Calu3 (cell line): ENCODE data around the gene TRIP11. TPM values are rescaled to one million over a fixed set of nuclear protein-coding genes. Genes with fewer than 3 reads are reported as not detected.

Source experiments
- BruUV-seq: library from RNA; stranded (reverse); fragments of 400-500 nt; replicated peaks from 2 replicates; lab custom pipeline; 2021; lab: Mats Ljungman, UMichigan
- CTCF ChIA-PET: fragments of 300-600 bp; sonication (Branson Sonifier 250); formaldehyde crosslinking; loops from one replicate; lab custom pipeline; 2022; ENCODE audit warnings: antibody characterized with exemption; lab: Charles Lee
- DNase-seq: peaks from one replicate; pipeline ENCODE4 v3.0.0; 2022
- H3K27ac Mint-ChIP-seq: one replicate; pipeline ENCODE4 v1.8.0; 2022; ENCODE audit warnings: mixed read lengths; ENCODE audit not compliant: unreplicated experiment
- H3K27me3 Mint-ChIP-seq: one replicate; pipeline ENCODE4 v1.8.0; 2022; ENCODE audit warnings: mixed read lengths; ENCODE audit not compliant: unreplicated experiment
- H3K36me3 Mint-ChIP-seq: one replicate; pipeline ENCODE4 v1.8.0; 2022; ENCODE audit warnings: mild to moderate bottlenecking, moderate library complexity, mixed read lengths; ENCODE audit not compliant: insufficient read depth, unreplicated experiment
- H3K4me1 Mint-ChIP-seq: one replicate; pipeline ENCODE4 v1.8.0; 2022; ENCODE audit warnings: mild to moderate bottlenecking, low read depth, mixed read lengths; ENCODE audit not compliant: unreplicated experiment
- H3K4me3 Mint-ChIP-seq: one replicate; pipeline ENCODE4 v1.8.0; 2022; ENCODE audit warnings: mild to moderate bottlenecking, low read depth, moderate library complexity, mixed read lengths; ENCODE audit not compliant: unreplicated experiment
- H3K9me3 Mint-ChIP-seq: one replicate; pipeline ENCODE4 v1.8.0; 2022; ENCODE audit warnings: low read depth, mixed read lengths; ENCODE audit not compliant: unreplicated experiment
- CTCF ChIP-seq: fragments of 200-600 bp; IDR thresholded peaks from one replicate; pipeline ENCODE4 v1.8.0; 2022; ENCODE audit warnings: antibody characterized with exemption; ENCODE audit not compliant: unreplicated experiment
- intact Hi-C: fragments of 100-400 bp; cut with micrococcal nuclease; formaldehyde crosslinking; loops from one replicate; pipeline ENCODE4 v1.10.0; 2022; ENCODE audit not compliant: unreplicated experiment
- total RNA-seq: library from RNA; stranded (reverse); gene quantifications from 2 replicates; pipeline ENCODE4 v1.2.3, GENCODE V29; 2022

Gene TRIP11
- total RNA-seq, 1 experiment from 2014 or later = 50.2 TPM

- no peaks in the 10 kb centered on the region for H3K27me3 Mint-ChIP-seq
- BruUV-seq = no TSS peak
- no peak for TF ChIP-seq CTCF
- H3K4me1 Mint-ChIP-seq = peaks cover 21% of the 10 kb centered on the region
- no peak overlapping the region for H3K27ac Mint-ChIP-seq
- intact Hi-C loops = no loop called here
- no peak for DNase-seq
- H3K4me3 Mint-ChIP-seq = no peak overlapping the region
- no peaks in the 10 kb centered on the region for H3K9me3 Mint-ChIP-seq
- H3K36me3 Mint-ChIP-seq = peaks cover 31% of the 10 kb centered on the region
- CTCF ChIA-PET = interaction anchor here (0.7 to 1.4 kb wide), 3 partner anchors 8 to 930 kb away, joined by 3 to 6 read pairs (median 4); no protein-coding TSS in a partner anchor
Observed at GRCh38 chr14:92005019-92005418, 34.8 kb downstream of the TRIP11 start.

GRCh38 chr14:92004062-92004461 is 35.8 kb downstream of the TRIP11 start:
- no peaks in the 10 kb centered on the region for H3K27me3 Mint-ChIP-seq
- no peak for DNase-seq
- no peak overlapping the region for H3K4me3 Mint-ChIP-seq
- no peak for TF ChIP-seq CTCF
- no peaks in the 10 kb centered on the region for H3K9me3 Mint-ChIP-seq
- intact Hi-C loops = no loop called here
- BruUV-seq = no TSS peak
- CTCF ChIA-PET = interaction anchor here (0.6 to 1.1 kb wide), 2 partner anchors 12 to 316 kb away, joined by 3 read pairs; no protein-coding TSS in a partner anchor
- H3K27ac Mint-ChIP-seq = no peak overlapping the region
- peaks cover 36% of the 10 kb centered on the region for H3K36me3 Mint-ChIP-seq
- peaks cover 21% of the 10 kb centered on the region for H3K4me1 Mint-ChIP-seq

GRCh38 chr14:91998667-91999570 is 40.9 kb downstream of the TRIP11 start:
- Mint-ChIP-seq H3K9me3 (no peaks in the 10 kb centered on the region), H3K4me3 (no peak overlapping the region), H3K27ac (no peak overlapping the region), H3K36me3 (peaks cover 33% of the 10 kb centered on the region), H3K27me3 (no peaks in the 10 kb centered on the region), H3K4me1 (peaks cover 27% of the 10 kb centered on the region)
- DNase-seq = no peak
- TF ChIP-seq CTCF = no peak
- intact Hi-C loops = loop anchor here (5.0 kb wide), 1 partner anchor 347 kb away; no protein-coding TSS in a partner anchor
- CTCF ChIA-PET = no interaction called here
- no TSS peak for BruUV-seq

- H3K4me3 Mint-ChIP-seq = peak overlapping the region; percentile 4
- CTCF ChIA-PET = interaction anchor here (0.8 to 1.7 kb wide), 18 partner anchors 8 to 577 kb away, joined by 3 to 18 read pairs (median 4); partner anchors contain the start of genes ATXN3, CPSF2 and NDUFB1
- no peak for DNase-seq
- no peak for TF ChIP-seq CTCF
- H3K27me3 Mint-ChIP-seq = no peaks in the 10 kb centered on the region
- H3K36me3 Mint-ChIP-seq = peaks cover 33% of the 10 kb centered on the region
- TSS peak; percentile 23 for BruUV-seq
- H3K9me3 Mint-ChIP-seq = no peaks in the 10 kb centered on the region
- peak overlapping the region; percentile 78 for H3K27ac Mint-ChIP-seq
- H3K4me1 Mint-ChIP-seq = peaks cover 13% of the 10 kb centered on the region
- intact Hi-C loops = loop anchor here (5.0 kb wide), 1 partner anchor 345 kb away; no protein-coding TSS in a partner anchor
Observed at GRCh38 chr14:91997492-91997891, 42.4 kb downstream of the TRIP11 start.
